Measurements from ENCODE around the gene DUSP7.

GRCh38 chr3:52012699-52013098, 43.7 kb downstream of the DUSP7 start:
- TF ChIP-seq CTCF (conservative IDR thresholded peaks at IDR 0.05; ENCODE audit: low read depth, low read length) (no peak), EZH2 (IDR thresholded peaks at IDR 0.05; ENCODE audit: borderline replicate concordance, low read depth, low read length, poor library complexity, severe bottlenecking) (no peak)

Data from A673 (cell line).